ENCODE data around the gene BTBD9. TPM values are rescaled to one million over a fixed set of nuclear protein-coding genes. Genes with fewer than 3 reads are reported as not detected.

Gene BTBD9
- total RNA-seq, 1 experiment from 2014 or later = 10.8 TPM

DNA sequence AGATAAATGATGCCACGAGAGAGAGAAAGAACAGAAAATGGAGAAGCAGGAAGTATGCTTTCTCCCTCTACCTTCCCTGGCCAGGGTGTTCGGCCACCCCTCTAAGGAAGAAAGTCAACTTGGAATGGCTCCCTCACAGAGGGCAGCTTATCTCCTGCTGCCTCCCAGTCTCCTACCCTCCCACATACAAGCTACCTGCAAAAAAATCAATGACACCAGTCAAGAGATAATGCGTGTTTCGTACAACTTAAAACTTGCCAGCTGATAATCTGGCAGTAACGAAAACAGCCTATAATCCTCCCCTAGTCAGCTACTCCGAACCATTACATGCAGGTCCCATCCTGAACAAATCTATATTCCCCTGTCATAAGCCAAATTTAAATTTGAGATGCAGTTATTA, 61.7 kb downstream of the BTBD9 start:
- ChIA-PET CTCF (no interaction called here), POLR2A (ENCODE audit: unreplicated experiment) (no interaction called here)
- Histone ChIP-seq H3K4me2 (no peak overlapping the region), H3F3A (ENCODE audit: insufficient read depth, low read depth) (no peaks in the 10 kb centered on the region), H3K9me3 (ENCODE audit: insufficient read depth, low read depth) (no peaks in the 10 kb centered on the region), H3K27ac (no peak overlapping the region), H3K79me2 (ENCODE audit: low read depth) (no peaks in the 10 kb centered on the region), H4K20me1 (ENCODE audit: insufficient read depth) (no peaks in the 10 kb centered on the region), H3K9me2 (ENCODE audit: insufficient read depth) (no peaks in the 10 kb centered on the region), H3K4me1 (replicated peaks; ENCODE audit: insufficient read depth) (no peaks in the 10 kb centered on the region), H2AFZ (no peak overlapping the region), H3K36me3 (ENCODE audit: low read depth) (no peaks in the 10 kb centered on the region), H3K4me3 (no peak overlapping the region), H3K27me3 (ENCODE audit: insufficient read depth, low read depth) (no peaks in the 10 kb centered on the region)
- TF ChIP-seq CTCF (conservative IDR thresholded peaks at IDR 0.05) = no peak
- no TSS peak for BruUV-seq (replicated peaks)
- no peak for DNase-seq
- intact Hi-C loops (cut with micrococcal nuclease; ENCODE audit: unreplicated experiment) = loop anchor here (10.0 kb wide), 1 partner anchor 883 kb away; the partner anchor contains the start of gene MDGA1

DNA sequence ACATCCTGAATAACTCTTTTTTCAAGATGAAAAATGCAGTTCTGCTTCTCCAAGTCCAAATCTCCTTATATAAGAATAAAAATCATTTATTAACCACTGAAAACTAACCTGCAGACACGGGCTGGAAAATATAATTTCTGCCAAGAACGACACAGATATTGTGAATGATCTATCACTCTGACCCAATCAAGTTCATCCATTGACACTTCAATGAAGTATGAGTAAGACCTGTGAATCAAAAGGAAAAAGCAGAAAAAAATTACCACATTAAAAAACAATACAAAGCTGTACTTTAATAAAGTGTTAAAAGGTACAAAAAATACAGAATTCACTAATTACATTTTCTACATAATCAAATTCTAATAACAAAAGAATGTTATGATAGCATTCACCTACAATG, 62.2 kb downstream of the BTBD9 start:
- Histone ChIP-seq H3K9me3 (ENCODE audit: insufficient read depth, low read depth) (no peaks in the 10 kb centered on the region), H4K20me1 (ENCODE audit: insufficient read depth) (no peaks in the 10 kb centered on the region), H2AFZ (no peak overlapping the region), H3F3A (ENCODE audit: insufficient read depth, low read depth) (no peaks in the 10 kb centered on the region), H3K36me3 (ENCODE audit: low read depth) (no peaks in the 10 kb centered on the region), H3K27me3 (ENCODE audit: insufficient read depth, low read depth) (no peaks in the 10 kb centered on the region), H3K4me3 (no peak overlapping the region), H3K9me2 (ENCODE audit: insufficient read depth) (no peaks in the 10 kb centered on the region), H3K27ac (no peak overlapping the region), H3K4me2 (no peak overlapping the region), H3K4me1 (replicated peaks; ENCODE audit: insufficient read depth) (no peaks in the 10 kb centered on the region), H3K79me2 (ENCODE audit: low read depth) (no peaks in the 10 kb centered on the region)
- CTCF ChIA-PET = no interaction called here
- no peak for TF ChIP-seq EZH2 (IDR thresholded peaks at IDR 0.05; ENCODE audit: low read depth)
- no peak for TF ChIP-seq CTCF (conservative IDR thresholded peaks at IDR 0.05)
- no peak for DNase-seq
- POLR2A ChIA-PET (ENCODE audit: unreplicated experiment) = no interaction called here
- intact Hi-C loops (cut with micrococcal nuclease; ENCODE audit: unreplicated experiment) = loop anchor here (10.0 kb wide), 1 partner anchor 883 kb away; the partner anchor contains the start of gene MDGA1
- BruUV-seq (replicated peaks) = no TSS peak

DNA sequence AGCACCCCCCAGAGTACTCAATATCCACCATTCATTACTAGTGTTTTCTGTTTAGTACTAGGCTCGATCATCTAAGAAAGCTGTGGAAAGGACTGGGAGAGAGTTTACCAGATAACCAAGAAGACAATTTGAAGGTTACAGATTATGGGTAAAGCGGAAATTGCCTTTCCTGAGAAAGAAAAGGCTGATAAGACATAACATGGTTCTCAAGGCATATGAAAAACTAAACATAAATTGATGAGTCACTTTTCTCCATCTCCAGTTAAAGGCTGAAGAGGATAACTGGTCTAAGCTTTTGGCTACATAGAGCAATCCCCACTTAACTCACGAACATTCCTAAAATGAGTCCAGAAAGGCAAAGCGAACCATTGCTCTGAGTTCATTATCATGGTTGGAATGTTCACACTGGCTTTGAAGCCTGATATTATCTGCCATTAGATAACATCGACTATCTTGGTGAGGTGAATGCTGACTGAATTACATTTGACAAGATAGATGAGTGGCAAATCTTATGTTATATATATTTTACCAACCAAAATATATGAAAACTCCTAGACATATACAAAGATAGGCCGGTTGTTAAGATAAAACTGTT, 65.8 kb downstream of the BTBD9 start:
- ChIA-PET CTCF (no interaction called here), POLR2A (ENCODE audit: unreplicated experiment) (no interaction called here)
- no peak for DNase-seq
- intact Hi-C loops (cut with micrococcal nuclease; ENCODE audit: unreplicated experiment) = loop anchor here (2.0 to 10.0 kb wide), 2 partner anchors 879 to 1555 kb away; partner anchors contain the start of gene MDGA1
- H3K27ac ChIP-seq = no peak overlapping the region
- no peaks in the 10 kb centered on the region for H3K27me3 ChIP-seq (ENCODE audit: insufficient read depth, low read depth)
- no peaks in the 10 kb centered on the region for H3K9me2 ChIP-seq (ENCODE audit: insufficient read depth)
- no peaks in the 10 kb centered on the region for H3K9me3 ChIP-seq (ENCODE audit: insufficient read depth, low read depth)
- no peaks in the 10 kb centered on the region for H3K4me1 ChIP-seq (replicated peaks; ENCODE audit: insufficient read depth)
- H3K79me2 ChIP-seq (ENCODE audit: low read depth) = no peaks in the 10 kb centered on the region
- no peaks in the 10 kb centered on the region for H3F3A ChIP-seq (ENCODE audit: insufficient read depth, low read depth)
- H2AFZ ChIP-seq = no peak overlapping the region
- no TSS peak for BruUV-seq (replicated peaks)
- H3K4me2 ChIP-seq = no peak overlapping the region
- no peaks in the 10 kb centered on the region for H3K36me3 ChIP-seq (ENCODE audit: low read depth)
- no peak for TF ChIP-seq CTCF (conservative IDR thresholded peaks at IDR 0.05)
- TF ChIP-seq EZH2 (IDR thresholded peaks at IDR 0.05; ENCODE audit: low read depth) = no peak
- no peak overlapping the region for H3K4me3 ChIP-seq
- no peaks in the 10 kb centered on the region for H4K20me1 ChIP-seq (ENCODE audit: insufficient read depth)

Measured in PC-9 (cell line).